Epithelial cell of proximal tubule (primary cell): ENCODE results near the gene SEC23B. TPM values are rescaled to one million over a fixed set of nuclear protein-coding genes. Genes with fewer than 3 reads are reported as not detected.
A peak's percentile ranks its signal among the peaks of the same experiment; 100 is the strongest.
"Not testable (repeated sequence)": the region's sequence is repeated elsewhere in the genome, so short reads cannot be mapped to it uniquely, and the experiment has no call there.

Experiments
- DNase-seq: peaks from one replicate; pipeline ENCODE4 v3.0.0-alpha.2; 2011; ENCODE audit warnings: low read depth
- H3K4me3 ChIP-seq: 2 replicates; pipeline ENCODE4 v1.5.1; 2011; ENCODE audit warnings: low read depth, mild to moderate bottlenecking, low read length
- CTCF ChIP-seq: conservative IDR thresholded peaks from 2 replicates; pipeline ENCODE4 v1.5.1; 2012; ENCODE audit warnings: low read depth, mild to moderate bottlenecking, low read length
- total RNA-seq: library from RNA; depleted of rRNA; stranded (reverse); fragments of >200 nt; gene quantifications from 2 replicates; pipeline ENCODE4 v1.2.3, GENCODE V29; 2015

SEC23B gene
- total RNA-seq, 1 donor from 2014 or later = 50.8 TPM

- TF ChIP-seq CTCF = no peak
- no peak for DNase-seq
- H3K4me3 ChIP-seq = no peak overlapping the region
Observed at GRCh38 chr20:18481596-18481995, 26.1 kb upstream of the SEC23B start.

GRCh38 chr20:18488301-18488700, 19.4 kb upstream of the SEC23B start:
- no peak for DNase-seq
- no peak for TF ChIP-seq CTCF
- H3K4me3 ChIP-seq = no peak overlapping the region

- no peak for TF ChIP-seq CTCF
- no peak for DNase-seq
- peak overlapping the region; percentile 86 for H3K4me3 ChIP-seq
Observed at GRCh38 chr20:18496042-18496441, 11.7 kb upstream of the SEC23B start.

- H3K4me3 ChIP-seq = peak within 1 kb of the TSS; percentile 86
- no peak for TF ChIP-seq CTCF
- DNase-seq = peak; percentile 20
Observed at GRCh38 chr20:18496740-18497592, 10.8 kb upstream of the SEC23B start, which contains the start of gene RBBP9. Gene RBBP9, minus strand, starts transcription at chr20:18497225. Its CDS starts 58 bp downstream, at chr20:18497167.

GRCh38 chr20:18497603-18498002, 10.1 kb upstream of the SEC23B start:
- DNase-seq = no peak
- peak overlapping the region; percentile 86 for H3K4me3 ChIP-seq
- no peak for TF ChIP-seq CTCF

GRCh38 chr20:18501672-18502071, 6.1 kb upstream of the SEC23B start:
- not testable (repeated sequence) for H3K4me3 ChIP-seq

GRCh38 chr20:18504479-18505060, 3.2 kb upstream of the SEC23B start:
- no peak for TF ChIP-seq CTCF
- H3K4me3 ChIP-seq = no peak overlapping the region
- DNase-seq = no peak

More at GRCh38 chr20:18501672-18502071, 6.1 kb upstream of the SEC23B start:
- not testable (repeated sequence) for DNase-seq
